Fibroblast of skin of right quadriceps (primary cell): ENCODE measurements around the gene SLC26A8.
"Not testable (repeated sequence)": the region's sequence is repeated elsewhere in the genome, so short reads cannot be mapped to it uniquely, and the experiment has no call there.

Experiments
- DNase-seq: peaks from one replicate; pipeline ENCODE4 v3.0.0-alpha.2; 2013

SLC26A8 gene

DNA sequence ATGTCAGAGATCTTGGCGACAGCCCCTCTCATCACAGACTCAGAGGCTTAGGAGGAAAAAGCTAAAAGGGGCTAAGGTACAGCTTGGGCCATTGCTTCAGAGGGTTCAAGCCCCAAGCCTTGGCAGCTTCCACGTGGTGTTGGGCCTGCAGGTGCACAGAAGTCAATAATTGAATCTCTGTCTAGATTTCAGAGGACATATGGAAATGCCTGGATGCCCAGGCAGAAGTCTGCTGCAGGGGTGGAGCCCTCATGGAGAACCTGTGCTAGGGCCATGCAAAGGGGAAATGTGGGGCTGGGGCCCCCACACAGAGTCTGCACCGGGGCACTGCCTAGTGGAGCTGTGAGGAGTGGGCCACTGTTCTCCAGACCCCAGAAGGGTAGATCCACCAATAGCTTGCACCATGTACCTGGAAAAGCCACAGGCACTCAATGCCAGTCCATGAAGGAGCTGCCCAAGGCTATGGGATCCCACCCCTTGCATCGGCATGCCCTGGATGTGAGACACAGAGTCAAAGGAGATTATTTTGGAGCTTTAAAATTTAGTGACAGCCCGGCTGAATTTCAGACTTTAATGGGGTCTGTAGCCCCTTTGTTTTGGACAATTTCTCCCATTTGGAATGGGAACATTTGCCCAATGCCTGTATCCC lies 115.6 kb downstream of the SLC26A8 start:
- DNase-seq = not testable (repeated sequence)

DNA sequence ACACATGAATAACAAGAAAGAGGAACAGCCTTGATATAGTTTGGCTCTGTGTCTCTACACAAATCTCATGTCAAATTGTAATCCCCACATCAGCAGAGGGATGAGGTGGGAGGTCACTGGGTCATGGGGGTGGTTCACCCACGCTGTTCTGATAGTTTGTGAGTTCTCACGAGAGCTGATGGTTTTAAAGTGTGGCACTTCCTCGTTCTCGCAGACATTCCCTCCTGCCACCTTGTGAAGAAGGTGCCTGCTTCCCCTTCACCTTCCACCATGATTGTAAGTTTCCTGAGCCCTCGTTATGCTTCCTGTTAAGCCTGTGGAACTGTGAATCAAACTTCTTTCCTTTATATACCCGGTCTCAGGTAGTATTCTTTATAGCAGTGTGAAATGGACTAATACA lies 116.7 kb downstream of the SLC26A8 start:
- no peak for DNase-seq

DNA sequence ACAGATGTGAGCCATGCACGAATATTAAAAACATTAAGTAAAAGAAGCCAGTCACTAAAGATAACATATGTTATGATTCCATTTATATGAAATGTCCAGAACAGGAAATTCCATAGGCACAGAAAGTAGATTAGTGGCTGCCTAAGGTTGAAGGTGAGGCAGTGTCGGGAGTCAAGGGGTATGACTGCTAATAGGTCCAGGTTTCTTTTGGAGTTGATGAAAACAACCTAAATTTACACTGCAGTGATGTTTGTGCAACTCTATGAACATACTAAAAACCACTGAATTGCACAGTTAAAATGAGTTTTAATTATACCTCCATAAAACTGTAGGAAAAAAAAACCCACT lies 118.0 kb downstream of the SLC26A8 start:
- no peak for DNase-seq

DNA sequence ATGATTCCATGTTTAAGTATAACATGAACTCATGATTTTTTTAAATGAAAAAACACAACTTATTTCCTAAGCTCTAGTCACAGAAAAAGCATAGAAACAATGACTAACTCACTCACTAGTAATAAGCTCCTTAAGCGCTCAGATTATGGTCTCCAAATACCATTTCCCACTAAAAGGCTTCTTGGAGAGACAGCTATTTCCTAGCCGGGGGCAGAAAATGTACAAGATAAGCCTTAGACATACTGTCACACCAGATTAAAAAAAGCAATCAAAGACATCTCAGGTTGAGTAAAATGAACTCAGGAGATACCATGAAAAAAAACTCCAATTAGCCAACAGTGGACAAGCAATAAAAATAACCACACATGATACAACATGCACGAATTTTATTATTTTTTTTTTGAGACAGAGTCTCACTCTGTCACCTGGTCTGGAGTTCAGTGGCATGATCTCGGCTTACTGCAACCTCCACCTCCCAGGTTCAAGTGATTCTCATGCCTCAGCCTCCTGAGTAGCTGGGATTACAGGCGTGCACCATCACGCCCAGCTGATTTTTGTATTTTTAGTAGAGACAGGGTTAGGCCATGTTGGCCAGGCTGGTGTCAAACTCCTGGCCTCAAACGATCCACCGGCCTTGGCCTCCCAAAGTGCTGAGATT lies 118.5 kb downstream of the SLC26A8 start:
- no peak for DNase-seq

DNA sequence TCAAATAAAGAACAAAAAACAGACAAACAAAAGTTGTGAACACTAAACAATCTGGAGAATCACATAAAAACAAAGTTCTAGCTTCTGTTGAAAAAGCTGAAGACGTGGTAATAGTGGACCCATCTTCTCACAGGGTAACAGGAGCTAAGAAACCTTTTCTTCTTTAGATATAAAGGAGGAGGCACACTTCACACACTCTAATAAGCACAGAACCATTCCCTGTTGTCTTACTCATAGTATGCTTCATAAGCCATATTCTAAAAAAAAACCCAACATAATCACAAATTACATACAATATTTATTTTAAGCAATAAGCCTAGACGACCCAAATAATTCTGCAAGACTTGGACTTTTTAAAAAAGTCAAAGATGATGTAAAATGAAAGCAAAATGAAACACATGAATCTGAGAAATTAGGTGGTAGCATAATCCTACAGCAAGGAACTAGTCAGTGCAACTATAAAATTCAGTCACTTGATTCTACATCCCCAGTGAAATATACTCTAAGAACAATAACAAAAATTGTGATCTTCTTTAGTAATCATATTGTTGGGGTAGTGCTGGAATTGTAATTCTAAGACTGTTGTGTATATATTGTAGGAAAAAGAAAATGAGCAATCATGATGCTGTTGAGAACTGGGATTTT lies 119.2 kb downstream of the SLC26A8 start:
- DNase-seq = no peak

DNA sequence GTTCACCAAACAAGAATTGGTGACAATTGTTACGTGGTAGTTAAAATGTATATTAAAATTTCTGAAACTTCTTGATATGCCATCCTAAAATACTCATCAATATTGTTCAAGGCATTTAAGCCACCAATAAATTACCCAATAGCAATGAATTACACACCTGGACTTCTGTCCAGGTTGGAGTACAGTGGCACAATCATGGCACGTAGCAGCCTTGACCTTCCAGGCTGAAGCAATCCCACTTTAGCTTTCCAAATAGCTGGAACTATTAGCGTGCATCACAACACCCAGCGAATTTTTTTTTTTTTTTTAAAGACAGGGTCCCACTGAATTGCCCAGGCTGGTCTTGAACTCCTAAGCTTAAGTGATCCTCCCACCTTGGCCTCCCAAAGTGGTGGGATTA lies 120.8 kb downstream of the SLC26A8 start:
- no peak for DNase-seq

DNA sequence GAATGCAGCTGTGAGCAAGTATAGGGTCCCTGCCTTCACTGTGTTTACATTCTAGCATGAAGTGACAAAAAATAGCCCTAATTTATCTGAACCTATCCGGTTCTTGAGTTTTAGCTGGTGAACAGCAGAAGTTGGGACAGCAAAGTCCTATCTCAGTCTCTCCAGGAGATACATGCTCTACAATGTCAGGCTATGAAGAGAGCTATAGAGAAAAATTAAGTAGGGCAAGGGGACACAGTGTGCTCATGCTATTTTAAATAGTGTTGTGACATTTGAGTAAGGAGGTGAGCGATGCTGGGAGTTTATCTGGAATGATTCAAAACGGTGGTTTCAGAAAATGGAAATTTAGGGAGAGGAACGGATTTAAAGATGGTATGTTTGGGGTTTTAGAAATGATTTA lies 124.0 kb downstream of the SLC26A8 start:
- DNase-seq = no peak

DNA sequence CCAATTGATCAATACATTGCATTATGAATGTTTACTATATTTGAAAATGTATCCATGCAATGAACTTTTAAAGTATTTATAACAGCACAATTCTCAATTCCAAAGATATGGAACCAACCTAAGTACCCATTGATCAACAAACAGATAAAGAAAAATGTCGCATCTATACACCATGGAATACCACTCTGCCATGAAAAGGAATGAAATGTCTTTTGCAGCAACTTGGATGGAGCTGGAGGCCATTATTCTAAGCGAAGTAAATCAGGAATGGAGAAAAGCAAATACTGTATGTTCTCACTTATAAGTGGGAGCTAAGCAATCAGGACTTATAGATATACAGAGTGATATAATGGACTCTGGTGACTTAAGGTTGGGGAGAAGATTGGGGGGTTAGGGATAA lies 126.4 kb downstream of the SLC26A8 start:
- no peak for DNase-seq

DNA sequence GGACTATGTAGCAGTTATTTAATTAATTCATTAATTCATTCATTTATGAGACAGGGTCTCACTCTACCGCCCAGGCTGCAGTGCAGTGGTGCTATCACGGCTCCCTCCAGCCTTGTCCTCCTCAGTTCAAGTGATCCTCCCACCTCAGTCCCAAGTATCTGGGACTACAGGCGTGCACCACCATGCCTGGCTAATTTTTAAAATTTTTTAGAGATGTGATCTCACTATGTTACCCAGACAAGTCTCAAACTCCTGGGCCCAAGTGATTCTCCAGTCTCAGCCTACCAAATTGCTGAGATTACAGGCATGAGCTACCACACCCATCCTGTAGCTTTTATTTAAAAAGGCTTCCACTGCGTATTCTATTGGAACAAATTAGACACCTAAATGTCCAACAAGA lies 127.0 kb downstream of the SLC26A8 start:
- no peak for DNase-seq

DNA sequence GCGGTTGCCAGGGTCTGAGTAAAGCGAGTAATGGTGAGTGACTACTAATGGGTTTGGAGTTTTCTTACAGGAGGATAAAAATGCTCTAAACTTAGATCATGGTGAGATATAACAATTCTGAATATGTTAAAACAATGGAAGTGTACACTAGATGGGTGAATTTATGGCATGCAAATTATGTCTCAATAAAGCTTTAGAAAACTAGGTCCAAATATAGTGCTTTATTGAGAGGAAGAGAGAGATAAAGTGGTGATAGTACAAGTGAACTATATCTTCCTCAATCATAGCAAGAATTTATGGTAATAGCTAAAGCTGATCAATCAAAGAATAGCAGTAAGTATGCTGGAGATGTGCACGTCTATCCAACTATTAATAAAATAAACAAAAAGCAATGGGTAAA lies 127.4 kb downstream of the SLC26A8 start:
- DNase-seq = no peak

DNA sequence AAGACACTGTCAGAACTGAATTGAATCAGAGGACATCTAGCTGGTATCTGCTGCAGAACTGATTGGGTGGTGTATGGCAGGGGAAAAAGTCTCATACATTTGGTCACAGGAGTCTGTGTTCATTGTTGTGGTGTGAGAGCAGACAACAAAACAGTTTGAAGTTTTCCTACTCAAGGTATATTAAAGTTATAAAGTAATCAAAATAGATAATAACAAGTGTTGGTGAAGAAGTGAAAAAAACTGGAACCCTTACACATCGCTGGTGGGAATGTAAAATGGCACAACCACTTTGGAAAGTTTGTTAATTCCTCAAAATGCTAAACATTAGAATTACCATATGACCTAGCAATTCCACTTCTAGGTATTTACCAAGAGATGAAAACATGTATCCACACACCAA lies 128.2 kb downstream of the SLC26A8 start:
- no peak for DNase-seq

DNA sequence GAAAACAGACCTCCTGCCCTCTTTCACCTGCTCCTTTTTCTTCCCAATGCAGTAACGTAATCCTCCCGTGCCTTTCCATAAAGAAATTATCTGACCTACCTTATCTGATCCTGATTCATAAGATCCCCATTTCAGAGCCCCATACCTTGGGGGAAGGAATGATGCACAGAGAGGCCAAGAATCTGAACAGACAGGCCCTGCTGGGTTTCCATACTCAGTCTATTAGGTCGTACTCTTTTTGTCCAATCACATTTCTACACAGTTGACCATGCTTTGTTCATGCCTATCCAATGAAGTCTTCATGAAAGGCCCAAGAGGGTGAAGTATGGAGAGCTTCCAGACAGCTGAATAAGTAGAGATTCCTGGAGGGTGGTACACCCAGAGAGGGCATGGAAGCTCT lies 128.9 kb downstream of the SLC26A8 start:
- no peak for DNase-seq

DNA sequence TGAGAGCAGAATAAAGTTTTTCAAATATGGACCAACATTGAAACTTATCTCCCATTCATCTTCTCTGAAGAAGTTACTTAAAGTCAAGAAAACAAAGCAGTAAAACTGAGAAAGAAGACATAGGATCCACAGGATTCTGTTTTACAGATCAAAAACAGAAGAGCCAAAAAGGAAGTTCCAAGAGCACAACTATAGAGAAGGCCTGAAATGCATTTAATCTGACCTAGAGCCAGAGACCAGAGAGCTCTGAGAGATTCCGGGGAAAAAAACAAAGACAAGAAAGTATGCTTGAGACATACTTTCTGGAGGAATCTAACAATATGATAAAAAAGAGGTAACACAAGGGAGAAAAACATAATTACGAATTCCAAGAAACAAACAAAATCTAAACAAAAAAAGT lies 129.7 kb downstream of the SLC26A8 start:
- no peak for DNase-seq
